Measurements from ENCODE around the gene FKBP1A.

- TF ChIP-seq POLR2A (IDR thresholded peaks at IDR 0.05) (no peak), CTCF (IDR thresholded peaks at IDR 0.05) (no peak), POLR2AphosphoS5 (IDR thresholded peaks at IDR 0.05) (no peak)
Observed at GRCh38 chr20:1417790-1418189, 24.9 kb upstream of the FKBP1A start.
